ENCODE data around the gene MRTFA. TPM values are rescaled to one million over a fixed set of nuclear protein-coding genes. Genes with fewer than 3 reads are reported as not detected.
"Not testable (repeated sequence)": the region's sequence is repeated elsewhere in the genome, so short reads cannot be mapped to it uniquely, and the experiment has no call there.

The MRTFA gene
- polyA plus RNA-seq, 2 donors, result 10.7 to 16.5 TPM

DNA sequence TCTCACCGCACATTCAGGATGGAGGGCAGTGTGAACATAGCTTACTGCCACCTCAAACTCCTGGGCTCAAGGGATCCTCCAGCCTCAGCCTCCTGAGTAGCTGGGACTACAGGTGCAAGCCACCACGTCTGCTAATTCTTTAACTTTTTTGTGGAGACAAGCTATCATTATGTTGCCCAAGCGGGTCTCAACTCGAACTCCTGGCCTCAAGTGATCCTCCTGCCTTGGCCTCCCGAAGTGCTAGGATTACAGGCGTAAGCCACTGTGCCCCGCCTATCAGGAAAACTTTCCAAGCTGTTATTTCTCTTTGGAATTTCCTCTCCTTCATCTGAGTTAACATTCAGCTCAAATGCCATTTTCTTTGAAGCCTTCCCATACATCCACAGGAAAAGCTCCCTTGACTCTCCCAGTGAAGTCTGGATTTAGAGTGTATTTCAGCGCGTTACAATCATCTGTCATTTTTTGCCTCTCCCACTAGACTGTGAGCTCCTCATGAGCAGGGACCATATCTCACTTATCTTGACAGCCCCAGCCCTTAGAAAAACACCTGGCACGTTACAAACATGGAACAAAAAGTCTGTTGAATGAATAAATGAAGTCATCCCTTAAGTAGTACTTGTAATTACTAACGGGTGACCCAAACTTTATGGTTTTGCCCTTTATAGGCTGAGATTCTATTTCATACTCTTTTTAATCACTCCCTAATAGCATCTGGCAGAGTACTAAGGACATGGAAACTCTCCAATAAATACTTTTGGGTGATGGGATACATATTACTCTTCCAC is 2.2 kb downstream of the MRTFA start:
- H3K9me3 ChIP-seq (ENCODE audit: control insufficient read depth in 2 of 2, insufficient read depth in 1 of 2, low read depth in 1 of 2, low read length in 1 of 2), result no peaks in the 10 kb centered on the region
- H3K36me3 ChIP-seq (ENCODE audit: control insufficient read depth in 2 of 2, insufficient read depth in 2 of 2, low read length in 1 of 2), result peaks cover 0 to 2% of the 10 kb centered on the region in 2 donors
- no peaks in the 10 kb centered on the region for H3K27me3 ChIP-seq (ENCODE audit: control insufficient read depth in 1 of 2, insufficient read depth in 2 of 2, low read length in 2 of 2)
- H3K4me3 ChIP-seq (ENCODE audit: low read depth in 1 of 2, low read length in 2 of 2), result no peak overlapping the region
- no peak overlapping the region for H3K27ac ChIP-seq (ENCODE audit: low read depth in 2 of 2, low read length in 1 of 2)
- H3K4me1 ChIP-seq (ENCODE audit: control insufficient read depth in 2 of 2, insufficient read depth in 2 of 2, low read length in 1 of 2), result peaks cover 0 to 9% of the 10 kb centered on the region in 2 donors
- WGBS, 2 donors, result 69 to 71% methylated on average over 11 of the region's 11 CpGs

DNA sequence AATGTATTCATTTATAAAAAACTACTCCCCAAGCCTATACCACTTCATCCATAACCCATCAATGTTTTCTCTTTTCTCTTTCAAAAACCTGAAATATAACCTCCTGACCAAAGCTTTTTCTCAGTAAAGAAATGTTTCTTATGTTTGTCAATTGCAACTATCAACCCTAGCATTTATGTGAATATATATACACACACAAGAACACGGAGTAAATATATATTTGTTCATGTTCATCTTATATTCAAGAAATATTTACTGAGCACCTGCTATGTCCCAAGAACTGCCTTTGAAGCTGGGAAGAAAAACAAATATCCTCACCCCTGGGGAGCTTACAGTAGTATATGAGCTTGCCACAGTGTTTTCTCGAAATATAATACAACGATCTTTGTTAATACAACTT is 3.5 kb downstream of the MRTFA start:
- no peak overlapping the region for H3K4me3 ChIP-seq (ENCODE audit: low read depth in 1 of 2, low read length in 2 of 2)
- peaks cover 0 to 9% of the 10 kb centered on the region in 2 donors for H3K4me1 ChIP-seq (ENCODE audit: control insufficient read depth in 2 of 2, insufficient read depth in 2 of 2, low read length in 1 of 2)
- H3K27ac ChIP-seq (ENCODE audit: low read depth in 2 of 2, low read length in 1 of 2), result no peak overlapping the region
- H3K9me3 ChIP-seq (ENCODE audit: control insufficient read depth in 2 of 2, insufficient read depth in 1 of 2, low read depth in 1 of 2, low read length in 1 of 2), result no peaks in the 10 kb centered on the region
- peaks cover 0 to 2% of the 10 kb centered on the region in 2 donors for H3K36me3 ChIP-seq (ENCODE audit: control insufficient read depth in 2 of 2, insufficient read depth in 2 of 2, low read length in 1 of 2)
- 96 to 97% methylated on average over 3 of the region's 3 CpGs for WGBS, 2 donors
- H3K27me3 ChIP-seq (ENCODE audit: control insufficient read depth in 1 of 2, insufficient read depth in 2 of 2, low read length in 2 of 2), result no peaks in the 10 kb centered on the region

DNA sequence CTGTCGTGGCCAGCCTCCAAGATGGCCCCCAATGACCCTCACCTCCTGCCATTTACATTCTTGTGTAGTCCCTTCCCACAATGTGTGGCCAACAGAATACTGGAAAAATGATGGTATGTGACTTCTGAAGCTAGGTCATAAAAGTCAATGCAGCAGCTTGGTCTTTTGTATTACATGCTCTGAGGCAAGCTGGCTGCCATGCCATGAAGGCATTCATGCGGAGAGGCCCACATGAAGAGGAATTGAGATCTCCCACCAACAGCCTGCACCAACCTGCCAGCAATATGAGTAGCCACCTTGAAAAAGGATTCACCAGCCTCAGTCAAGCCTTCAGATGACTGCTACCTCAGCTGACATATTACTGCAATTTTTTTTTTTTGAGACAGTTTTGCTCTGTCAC is 4.6 kb downstream of the MRTFA start:
- H3K9me3 ChIP-seq (ENCODE audit: control insufficient read depth in 2 of 2, insufficient read depth in 1 of 2, low read depth in 1 of 2, low read length in 1 of 2), result no peaks in the 10 kb centered on the region
- no peaks in the 10 kb centered on the region for H3K27me3 ChIP-seq (ENCODE audit: control insufficient read depth in 1 of 2, insufficient read depth in 2 of 2, low read length in 2 of 2)
- H3K36me3 ChIP-seq (ENCODE audit: control insufficient read depth in 2 of 2, insufficient read depth in 2 of 2, low read length in 1 of 2), result peaks cover 0 to 2% of the 10 kb centered on the region in 2 donors
- peaks cover 0 to 5% of the 10 kb centered on the region in 2 donors for H3K4me1 ChIP-seq (ENCODE audit: control insufficient read depth in 2 of 2, insufficient read depth in 2 of 2, low read length in 1 of 2)
- H3K27ac ChIP-seq (ENCODE audit: low read depth in 2 of 2, low read length in 1 of 2), result no peak overlapping the region
- H3K4me3 ChIP-seq (ENCODE audit: low read depth in 1 of 2, low read length in 2 of 2), result no peak overlapping the region
- 95 to 100% methylated on average over 2 of the region's 2 CpGs for WGBS, 2 donors

DNA sequence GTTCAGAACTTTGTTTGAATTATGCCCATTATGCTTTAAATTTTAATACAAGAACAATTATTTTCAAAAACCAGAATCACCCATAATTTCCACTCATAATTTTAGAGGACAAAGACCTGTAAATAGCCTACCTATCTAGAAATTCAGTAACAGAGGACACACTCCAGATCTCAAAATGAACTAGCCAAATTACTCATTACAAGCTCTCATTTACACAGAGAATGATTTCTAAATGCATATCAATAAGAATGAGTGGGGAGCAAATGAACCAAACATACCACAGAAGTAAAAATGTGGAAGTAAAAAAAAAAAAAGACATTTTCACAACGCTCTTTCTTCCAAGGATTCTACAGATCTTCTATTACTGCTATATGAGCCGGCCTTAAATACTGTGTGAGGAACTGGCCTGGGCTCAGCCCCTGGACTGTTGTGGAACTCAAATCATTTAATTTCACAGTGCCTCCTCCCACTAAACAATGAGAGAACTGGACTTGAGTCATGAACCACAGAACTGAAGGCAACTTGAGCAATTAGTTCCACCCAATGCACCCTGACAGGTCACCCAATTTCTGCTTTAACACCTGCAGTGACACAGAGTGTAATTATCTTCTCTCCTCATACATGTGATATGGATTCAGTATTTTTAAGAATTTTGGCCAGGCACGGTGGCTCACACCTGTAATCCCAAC is 8.0 kb downstream of the MRTFA start:
- Histone ChIP-seq H3K36me3 (ENCODE audit: control insufficient read depth in 2 of 2, insufficient read depth in 2 of 2, low read length in 1 of 2) (peaks cover 0 to 2% of the 10 kb centered on the region in 2 donors), H3K27ac (ENCODE audit: low read depth in 2 of 2, low read length in 1 of 2) (peak overlapping the region; percentile 47 to 53), H3K9me3 (ENCODE audit: control insufficient read depth in 2 of 2, insufficient read depth in 1 of 2, low read depth in 1 of 2, low read length in 1 of 2) (no peaks in the 10 kb centered on the region), H3K27me3 (ENCODE audit: control insufficient read depth in 1 of 2, insufficient read depth in 2 of 2, low read length in 2 of 2) (no peaks in the 10 kb centered on the region), H3K4me3 (ENCODE audit: low read depth in 1 of 2, low read length in 2 of 2) (no peak overlapping the region), H3K4me1 (ENCODE audit: control insufficient read depth in 2 of 2, insufficient read depth in 2 of 2, low read length in 1 of 2) (peaks cover 0 to 3% of the 10 kb centered on the region in 2 donors)
- WGBS, 2 donors, result 82 to 84% methylated on average over 3 of the region's 3 CpGs

DNA sequence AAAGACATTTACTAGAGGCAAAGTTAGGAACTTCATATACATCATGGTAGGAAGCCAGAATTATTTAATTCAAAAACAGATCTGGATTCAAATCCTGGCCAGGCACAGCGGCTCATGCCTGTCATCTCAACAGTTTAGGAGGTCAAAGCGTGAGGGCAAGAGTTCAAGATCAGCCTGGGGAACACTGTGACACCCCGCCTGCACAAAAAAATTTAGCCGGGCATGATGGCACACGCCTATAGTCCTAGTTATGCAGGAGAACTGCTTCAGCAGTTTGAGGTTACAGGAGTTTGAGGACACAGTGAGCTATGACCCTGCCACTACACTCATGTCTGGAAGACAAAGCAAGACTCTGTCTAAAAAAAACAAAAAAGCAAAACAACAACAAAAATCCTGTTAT is 8.9 kb downstream of the MRTFA start:
- Histone ChIP-seq H3K4me3 (ENCODE audit: low read depth in 1 of 2, low read length in 2 of 2) (no peak overlapping the region), H3K27ac (ENCODE audit: low read depth in 2 of 2, low read length in 1 of 2) (no peak overlapping the region), H3K4me1 (ENCODE audit: control insufficient read depth in 2 of 2, insufficient read depth in 2 of 2, low read length in 1 of 2) (peaks cover 0 to 3% of the 10 kb centered on the region in 2 donors), H3K9me3 (ENCODE audit: control insufficient read depth in 2 of 2, insufficient read depth in 1 of 2, low read depth in 1 of 2, low read length in 1 of 2) (no peaks in the 10 kb centered on the region), H3K27me3 (ENCODE audit: control insufficient read depth in 1 of 2, insufficient read depth in 2 of 2, low read length in 2 of 2) (no peaks in the 10 kb centered on the region), H3K36me3 (ENCODE audit: control insufficient read depth in 2 of 2, insufficient read depth in 2 of 2, low read length in 1 of 2) (peaks cover 0 to 2% of the 10 kb centered on the region in 2 donors)
- WGBS, 2 donors, result 51 to 59% methylated on average over 5 of the region's 5 CpGs

DNA sequence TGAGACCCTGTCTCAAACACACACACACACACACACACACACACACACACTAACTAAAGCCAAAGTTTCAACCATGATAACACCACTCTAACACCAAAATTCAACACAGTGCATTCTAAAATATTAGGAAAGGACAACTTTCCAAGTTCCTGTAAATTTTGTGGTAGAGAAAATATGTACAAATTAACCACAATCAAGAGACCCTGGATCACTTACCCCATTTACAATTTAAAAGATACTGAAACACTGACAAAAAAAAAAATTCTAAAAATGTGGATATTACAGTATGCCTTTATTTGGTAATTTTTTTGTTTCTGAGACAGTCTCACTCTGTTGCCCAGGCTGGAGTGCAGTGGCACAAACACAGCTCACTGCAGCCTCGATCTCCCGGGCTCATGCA is 9.7 kb downstream of the MRTFA start:
- no peaks in the 10 kb centered on the region for H3K9me3 ChIP-seq (ENCODE audit: control insufficient read depth in 2 of 2, insufficient read depth in 1 of 2, low read depth in 1 of 2, low read length in 1 of 2)
- H3K27me3 ChIP-seq (ENCODE audit: control insufficient read depth in 1 of 2, insufficient read depth in 2 of 2, low read length in 2 of 2), result no peaks in the 10 kb centered on the region
- H3K27ac ChIP-seq (ENCODE audit: low read depth in 2 of 2, low read length in 1 of 2), result peak overlapping the region in 1 of 2 donors; percentile 3
- WGBS, 2 donors, result 88 to 89% methylated on average over 2 of the region's 2 CpGs
- H3K4me3 ChIP-seq (ENCODE audit: low read depth in 1 of 2, low read length in 2 of 2), result no peak overlapping the region
- peaks cover 0 to 2% of the 10 kb centered on the region in 2 donors for H3K36me3 ChIP-seq (ENCODE audit: control insufficient read depth in 2 of 2, insufficient read depth in 2 of 2, low read length in 1 of 2)
- H3K4me1 ChIP-seq (ENCODE audit: control insufficient read depth in 2 of 2, insufficient read depth in 2 of 2, low read length in 1 of 2), result peaks cover 0 to 3% of the 10 kb centered on the region in 2 donors

DNA sequence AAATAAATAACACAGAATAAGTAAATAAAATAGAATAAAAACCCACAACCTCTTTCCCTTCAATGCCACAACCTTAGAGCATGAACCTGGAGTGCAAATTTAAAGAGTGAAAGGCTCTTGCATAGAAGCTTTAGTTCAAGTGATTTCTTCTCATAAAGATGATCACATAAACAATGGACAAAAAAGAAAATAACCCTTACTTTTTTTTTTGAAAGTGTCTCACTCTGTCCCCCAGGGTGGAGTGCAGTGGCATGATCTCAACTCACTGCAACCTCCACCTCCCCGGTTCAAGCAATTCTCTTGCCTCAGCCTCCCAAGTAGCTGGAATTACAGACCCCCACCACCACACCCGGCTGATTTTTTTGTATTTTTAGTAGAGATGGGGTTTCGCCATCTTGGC is 10.7 kb downstream of the MRTFA start:
- H3K4me1 ChIP-seq (ENCODE audit: control insufficient read depth in 2 of 2, insufficient read depth in 2 of 2, low read length in 1 of 2); H3K27me3 ChIP-seq (ENCODE audit: control insufficient read depth in 1 of 2, insufficient read depth in 2 of 2, low read length in 2 of 2); H3K36me3 ChIP-seq (ENCODE audit: control insufficient read depth in 2 of 2, insufficient read depth in 2 of 2, low read length in 1 of 2); H3K27ac ChIP-seq (ENCODE audit: low read depth in 2 of 2, low read length in 1 of 2); H3K4me3 ChIP-seq (ENCODE audit: low read depth in 1 of 2, low read length in 2 of 2); H3K9me3 ChIP-seq (ENCODE audit: control insufficient read depth in 2 of 2, insufficient read depth in 1 of 2, low read depth in 1 of 2, low read length in 1 of 2): not testable (repeated sequence)
- 94 to 98% methylated on average over 3 of the region's 3 CpGs for WGBS, 2 donors

DNA sequence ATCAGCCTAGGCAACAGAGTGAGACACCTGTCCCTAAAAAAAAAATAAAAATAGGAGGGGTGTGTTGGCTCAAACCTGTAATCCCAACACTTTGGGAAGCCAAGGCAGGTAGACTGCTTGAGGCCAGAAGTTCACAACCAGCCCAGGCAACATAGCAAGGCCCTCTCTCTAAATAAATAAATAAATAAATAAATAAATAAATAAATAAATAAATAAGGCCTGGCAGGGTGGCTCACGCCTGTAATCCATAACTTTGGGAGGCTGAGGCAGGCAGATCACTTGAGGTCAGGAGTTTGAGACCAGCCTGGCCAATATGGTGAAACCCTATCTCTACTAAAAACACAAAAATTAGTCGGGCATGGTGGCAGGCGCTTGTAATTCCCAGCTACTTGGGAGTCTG is 11.2 kb downstream of the MRTFA start:
- H3K27ac ChIP-seq (ENCODE audit: low read depth in 2 of 2, low read length in 1 of 2); H3K4me1 ChIP-seq (ENCODE audit: control insufficient read depth in 2 of 2, insufficient read depth in 2 of 2, low read length in 1 of 2); H3K4me3 ChIP-seq (ENCODE audit: low read depth in 1 of 2, low read length in 2 of 2); H3K36me3 ChIP-seq (ENCODE audit: control insufficient read depth in 2 of 2, insufficient read depth in 2 of 2, low read length in 1 of 2); H3K9me3 ChIP-seq (ENCODE audit: control insufficient read depth in 2 of 2, insufficient read depth in 1 of 2, low read depth in 1 of 2, low read length in 1 of 2); H3K27me3 ChIP-seq (ENCODE audit: control insufficient read depth in 1 of 2, insufficient read depth in 2 of 2, low read length in 2 of 2): not testable (repeated sequence)
- 93 to 94% methylated on average over 3 of the region's 3 CpGs for WGBS, 2 donors

DNA sequence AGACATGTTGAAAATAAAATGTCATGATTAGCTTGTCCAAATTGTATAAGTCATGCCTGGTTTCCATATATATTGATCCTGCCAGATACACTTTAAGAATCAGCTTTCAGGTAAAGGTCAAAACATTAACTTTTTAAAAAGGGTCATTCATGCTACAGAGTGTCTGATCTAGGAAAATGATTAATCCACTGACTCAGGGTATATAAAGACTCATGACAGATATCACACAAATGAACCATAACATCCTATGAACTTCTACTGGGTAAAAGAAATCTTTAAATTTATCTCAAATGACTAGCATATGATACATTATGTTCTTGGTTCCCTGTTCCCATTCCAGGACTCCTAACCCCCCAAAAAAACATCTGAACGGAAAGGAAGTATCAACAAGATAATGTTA is 11.7 kb downstream of the MRTFA start:
- no peak overlapping the region for H3K27ac ChIP-seq (ENCODE audit: low read depth in 2 of 2, low read length in 1 of 2)

More for the DNA sequence above, 11.7 kb downstream of the MRTFA start:
- WGBS, 2 donors, result 81% methylated on average over 1 of the region's 1 CpG
- Histone ChIP-seq H3K9me3 (ENCODE audit: control insufficient read depth in 2 of 2, insufficient read depth in 1 of 2, low read depth in 1 of 2, low read length in 1 of 2) (no peaks in the 10 kb centered on the region), H3K4me1 (ENCODE audit: control insufficient read depth in 2 of 2, insufficient read depth in 2 of 2, low read length in 1 of 2) (peaks cover 0 to 3% of the 10 kb centered on the region in 2 donors), H3K4me3 (ENCODE audit: low read depth in 1 of 2, low read length in 2 of 2) (no peak overlapping the region), H3K36me3 (ENCODE audit: control insufficient read depth in 2 of 2, insufficient read depth in 2 of 2, low read length in 1 of 2) (peaks cover 0 to 1% of the 10 kb centered on the region in 2 donors), H3K27me3 (ENCODE audit: control insufficient read depth in 1 of 2, insufficient read depth in 2 of 2, low read length in 2 of 2) (no peaks in the 10 kb centered on the region)

All from esophagus (tissue), 2 donors.